IPS-20b (cell line): ENCODE data around the gene PPP1R9B.

Experiments used
- H3K27ac ChIP-seq: one replicate; pipeline ENCODE4 v1.5.1; 2013; ENCODE audit warnings: low read length
- H3K27me3 ChIP-seq: 2 replicates; pipeline ENCODE4 v1.6.1; 2013; ENCODE audit warnings: mild to moderate bottlenecking, low read length, inconsistent platforms; ENCODE audit not compliant: insufficient read depth
- H3K36me3 ChIP-seq: 2 replicates; pipeline ENCODE4 v1.6.1; 2013; ENCODE audit warnings: low read depth, mild to moderate bottlenecking, inconsistent platforms, low read length, moderate library complexity; ENCODE audit not compliant: insufficient read depth
- H3K4me1 ChIP-seq: 2 replicates; pipeline ENCODE4 v1.6.1; 2013; ENCODE audit warnings: mild to moderate bottlenecking, control low read depth, inconsistent platforms, low read length, moderate library complexity; ENCODE audit not compliant: insufficient read depth
- H3K4me3 ChIP-seq: 2 replicates; pipeline ENCODE4 v1.5.1; 2013; ENCODE audit warnings: mild to moderate bottlenecking, low read length, inconsistent platforms
- H3K9ac ChIP-seq: 2 replicates; pipeline ENCODE4 v1.6.1; 2013; ENCODE audit warnings: low read depth, mild to moderate bottlenecking, inconsistent platforms, low read length, moderate library complexity
- H3K9me3 ChIP-seq: 2 replicates; pipeline ENCODE4 v1.6.1; 2013; ENCODE audit warnings: mild to moderate bottlenecking, low read depth, low read length, inconsistent platforms; ENCODE audit not compliant: insufficient read depth

Gene PPP1R9B

DNA sequence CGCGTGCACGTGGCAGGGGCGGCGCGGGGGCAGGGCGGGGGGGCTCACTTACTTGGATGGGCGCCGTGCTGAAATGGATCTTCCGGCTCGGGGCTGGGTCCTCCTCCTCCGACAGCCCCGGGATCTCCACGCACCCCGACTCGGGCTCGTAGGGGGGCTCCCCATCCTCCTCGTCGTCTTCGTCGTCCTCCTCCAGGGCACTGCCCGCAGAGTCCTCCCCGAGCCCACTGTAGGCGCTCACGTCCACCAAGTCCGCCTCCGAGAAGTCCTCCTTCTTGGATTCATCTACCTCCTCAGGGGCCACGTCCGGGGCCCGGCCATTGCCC, 1.4 kb downstream of the PPP1R9B start:
- H3K9ac ChIP-seq: no peak overlapping the region
- H3K9me3 ChIP-seq: no peaks in the 10 kb centered on the region
- H3K4me1 ChIP-seq: peaks cover 12% of the 10 kb centered on the region; the same call in 1 of the 2 replicates
- peaks cover 17% of the 10 kb centered on the region for H3K27me3 ChIP-seq
- H3K4me3 ChIP-seq: peak overlapping the region; percentile 68; the same call in 1 of the 2 replicates
- peaks cover 11% of the 10 kb centered on the region for H3K36me3 ChIP-seq
- H3K27ac ChIP-seq: no peak overlapping the region

DNA sequence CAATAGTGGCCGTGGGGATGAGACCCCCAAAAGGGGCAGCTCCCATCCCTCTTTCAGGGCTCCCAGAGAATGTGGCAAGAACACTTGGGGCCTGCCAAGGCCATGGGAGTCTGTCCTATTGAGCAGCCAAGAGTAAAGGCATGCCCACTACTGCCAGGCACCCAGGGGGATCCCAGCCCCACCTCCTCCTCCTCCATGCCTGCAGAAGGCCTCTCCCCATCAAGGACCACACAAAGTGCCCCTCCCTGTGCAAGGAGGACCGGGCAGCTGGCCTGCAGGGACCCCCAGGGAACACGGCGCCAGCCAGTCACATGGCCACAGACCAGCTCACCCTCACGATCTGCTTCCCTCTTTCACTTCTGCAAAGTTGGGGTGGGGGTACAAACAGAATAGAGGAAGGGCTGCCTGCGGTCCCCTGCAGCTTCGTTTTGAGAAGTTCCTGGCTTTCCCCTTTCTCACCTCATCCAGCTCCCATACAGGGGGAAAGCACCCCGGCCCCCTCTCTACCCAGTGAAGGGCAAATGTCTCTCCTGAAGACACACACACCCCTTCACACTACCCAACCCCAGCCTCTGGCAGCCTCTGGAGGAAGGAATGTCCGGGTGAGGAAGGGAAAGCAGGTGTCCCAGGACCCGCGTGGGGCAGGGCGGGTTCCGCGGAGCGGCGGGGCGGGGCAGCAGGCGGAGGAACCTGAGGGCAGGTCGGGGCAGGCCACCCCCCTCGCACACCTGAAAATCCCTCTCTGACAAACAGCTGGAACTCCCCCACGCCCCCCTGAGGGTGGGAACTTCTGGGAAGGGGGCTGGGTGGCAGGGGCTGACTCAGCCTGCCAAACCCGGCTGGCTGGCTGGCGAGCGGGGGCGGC, 2.0 kb downstream of the PPP1R9B start:
- Histone ChIP-seq H3K4me3 (peak overlapping the region; percentile 56), H3K27ac (no peak overlapping the region), H3K9me3 (no peaks in the 10 kb centered on the region), H3K4me1 (peaks cover 12% of the 10 kb centered on the region; the same call in 1 of the 2 replicates), H3K36me3 (peaks cover 16% of the 10 kb centered on the region), H3K9ac (peak overlapping the region; percentile 32; the same call in 1 of the 2 replicates), H3K27me3 (peaks cover 17% of the 10 kb centered on the region)

DNA sequence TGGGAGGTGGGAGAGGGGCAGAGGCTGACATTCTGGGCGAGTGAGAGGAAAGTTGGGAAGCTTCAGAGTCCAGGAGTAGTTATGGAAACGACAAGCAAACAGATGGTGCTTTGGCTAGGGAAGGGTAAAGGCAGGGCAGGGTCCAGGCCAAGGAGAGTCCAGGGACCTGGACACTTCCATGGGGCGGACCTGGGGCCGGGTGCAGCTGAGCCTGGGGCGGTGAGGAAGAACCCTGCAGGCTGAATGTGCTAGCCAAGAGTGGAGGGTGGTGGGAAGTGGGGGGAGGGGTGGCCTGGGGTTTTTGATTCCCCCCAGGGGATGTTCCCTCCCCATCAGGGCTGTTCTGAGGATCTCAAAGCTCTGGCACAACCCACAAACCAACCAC, 2.6 kb downstream of the PPP1R9B start:
- Histone ChIP-seq H3K9ac (no peak overlapping the region), H3K4me1 (peaks cover 12% of the 10 kb centered on the region; the same call in 1 of the 2 replicates), H3K4me3 (peak overlapping the region; percentile 56), H3K36me3 (peaks cover 20% of the 10 kb centered on the region), H3K9me3 (no peaks in the 10 kb centered on the region), H3K27me3 (peaks cover 17% of the 10 kb centered on the region), H3K27ac (no peak overlapping the region)

DNA sequence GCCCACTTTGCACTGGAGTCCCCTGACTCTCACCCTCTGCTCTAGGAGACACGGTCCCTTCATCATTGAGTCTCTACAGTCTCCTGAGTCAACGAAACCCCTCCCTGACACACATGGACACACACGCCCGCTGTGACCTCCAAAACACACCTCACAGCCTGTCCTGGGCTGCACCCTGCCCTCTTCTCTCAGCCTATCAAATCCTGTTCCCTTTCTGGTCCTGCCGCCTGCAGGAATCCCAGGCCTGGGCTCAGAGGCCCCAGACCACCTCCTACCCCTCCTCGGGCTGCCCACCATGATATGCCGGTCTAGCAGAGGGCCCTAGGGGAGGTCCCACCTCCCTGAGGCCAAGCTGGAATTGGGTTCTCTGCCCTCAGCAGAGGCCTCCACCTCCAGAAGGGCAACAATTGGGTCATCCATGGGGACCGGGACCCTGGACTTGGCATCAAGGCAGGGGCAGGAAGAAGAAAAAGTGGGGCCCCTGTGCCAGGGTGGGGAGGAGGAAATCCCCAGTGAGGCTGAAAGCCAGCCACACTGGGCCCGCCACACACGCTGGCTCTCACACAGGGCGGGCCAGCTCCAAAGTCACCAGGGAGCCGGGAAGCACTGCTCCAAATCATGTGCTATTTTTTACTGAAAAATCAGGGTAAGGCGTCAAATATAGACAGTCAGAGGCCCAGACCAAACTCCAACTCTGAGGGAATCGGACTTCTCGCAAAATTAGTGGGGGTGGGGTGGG, 3.4 kb downstream of the PPP1R9B start:
- H3K27ac ChIP-seq: no peak overlapping the region
- H3K36me3 ChIP-seq: peaks cover 27% of the 10 kb centered on the region
- peaks cover 17% of the 10 kb centered on the region for H3K27me3 ChIP-seq
- H3K9ac ChIP-seq: no peak overlapping the region
- H3K9me3 ChIP-seq: no peaks in the 10 kb centered on the region
- H3K4me3 ChIP-seq: no peak overlapping the region; the same call in 1 of the 2 replicates
- peaks cover 5% of the 10 kb centered on the region; the same call in 1 of the 2 replicates for H3K4me1 ChIP-seq

DNA sequence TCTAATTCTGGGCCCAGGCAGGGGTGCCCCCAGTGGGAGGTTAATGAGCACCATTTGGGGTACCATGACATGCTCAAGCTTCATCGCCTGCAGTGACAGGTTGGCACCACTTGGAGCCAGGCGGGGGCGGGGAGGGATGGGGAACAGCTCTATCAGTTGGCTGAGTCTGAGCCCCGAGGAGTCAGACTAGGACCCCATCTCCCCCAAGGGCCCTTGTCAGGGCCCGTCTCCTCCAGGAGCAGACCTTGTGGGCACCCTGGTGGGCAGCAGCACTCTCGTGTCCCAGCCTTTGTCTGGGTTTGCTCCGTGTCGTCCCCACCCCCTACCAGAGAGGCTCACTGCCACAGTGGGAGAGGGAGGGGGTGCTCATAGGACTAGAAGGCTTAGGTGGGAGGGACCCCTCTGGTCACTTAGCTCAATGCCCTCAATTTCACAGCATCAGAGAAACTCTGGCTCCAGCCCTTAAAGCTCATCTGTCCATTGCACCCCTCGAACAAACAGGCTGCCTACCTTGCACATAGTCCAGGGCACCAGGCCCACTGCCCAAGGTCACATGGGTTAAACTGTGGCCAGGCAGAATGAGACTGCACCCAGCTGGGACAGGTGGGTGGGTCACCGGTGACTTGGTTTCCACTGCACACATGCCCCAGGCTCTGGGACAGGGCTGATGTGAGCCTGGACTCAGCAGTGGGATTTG, 4.1 kb downstream of the PPP1R9B start:
- Histone ChIP-seq H3K36me3 (peaks cover 27% of the 10 kb centered on the region), H3K27me3 (peaks cover 17% of the 10 kb centered on the region), H3K27ac (no peak overlapping the region), H3K9me3 (no peaks in the 10 kb centered on the region), H3K9ac (no peak overlapping the region), H3K4me3 (no peak overlapping the region), H3K4me1 (peaks cover 5% of the 10 kb centered on the region; the same call in 1 of the 2 replicates)

DNA sequence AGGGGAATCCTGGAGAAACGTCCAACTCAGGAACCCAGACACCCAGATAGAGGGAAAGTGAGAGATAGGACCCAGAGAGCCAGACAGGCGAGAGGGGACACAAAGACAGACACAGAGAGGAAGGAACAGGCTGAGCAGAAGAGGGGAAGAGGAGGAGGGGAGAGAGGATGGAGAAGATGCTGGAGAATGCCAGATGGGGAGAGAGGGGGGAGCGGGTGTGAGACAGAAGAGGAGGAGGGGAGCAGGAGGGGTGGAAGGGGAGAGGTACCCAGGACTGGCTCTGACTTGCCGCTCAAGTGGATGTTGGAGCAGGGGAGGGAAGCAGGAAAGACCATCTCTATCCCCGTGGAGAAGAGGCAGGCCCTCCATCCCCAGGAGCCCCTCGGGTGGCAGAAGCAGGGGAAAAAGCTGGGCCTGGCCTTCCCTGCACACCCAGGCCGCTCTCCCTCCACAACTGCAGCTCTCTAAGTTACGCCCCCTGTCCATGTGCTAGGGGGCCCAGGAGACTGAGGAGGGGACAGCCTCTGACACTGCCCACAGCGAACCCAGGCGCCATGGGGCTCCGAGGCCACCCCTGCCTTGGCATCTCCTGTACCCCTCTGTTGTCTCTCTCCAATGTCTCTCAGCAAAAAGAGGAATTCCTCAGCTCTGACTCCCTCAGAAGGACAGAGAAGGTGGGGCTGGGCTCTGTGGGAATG, 4.8 kb downstream of the PPP1R9B start:
- Histone ChIP-seq H3K36me3 (peaks cover 28% of the 10 kb centered on the region), H3K9me3 (no peaks in the 10 kb centered on the region), H3K4me3 (no peak overlapping the region), H3K9ac (no peak overlapping the region), H3K4me1 (peaks cover 5% of the 10 kb centered on the region; the same call in 1 of the 2 replicates), H3K27me3 (peaks cover 17% of the 10 kb centered on the region), H3K27ac (no peak overlapping the region)

DNA sequence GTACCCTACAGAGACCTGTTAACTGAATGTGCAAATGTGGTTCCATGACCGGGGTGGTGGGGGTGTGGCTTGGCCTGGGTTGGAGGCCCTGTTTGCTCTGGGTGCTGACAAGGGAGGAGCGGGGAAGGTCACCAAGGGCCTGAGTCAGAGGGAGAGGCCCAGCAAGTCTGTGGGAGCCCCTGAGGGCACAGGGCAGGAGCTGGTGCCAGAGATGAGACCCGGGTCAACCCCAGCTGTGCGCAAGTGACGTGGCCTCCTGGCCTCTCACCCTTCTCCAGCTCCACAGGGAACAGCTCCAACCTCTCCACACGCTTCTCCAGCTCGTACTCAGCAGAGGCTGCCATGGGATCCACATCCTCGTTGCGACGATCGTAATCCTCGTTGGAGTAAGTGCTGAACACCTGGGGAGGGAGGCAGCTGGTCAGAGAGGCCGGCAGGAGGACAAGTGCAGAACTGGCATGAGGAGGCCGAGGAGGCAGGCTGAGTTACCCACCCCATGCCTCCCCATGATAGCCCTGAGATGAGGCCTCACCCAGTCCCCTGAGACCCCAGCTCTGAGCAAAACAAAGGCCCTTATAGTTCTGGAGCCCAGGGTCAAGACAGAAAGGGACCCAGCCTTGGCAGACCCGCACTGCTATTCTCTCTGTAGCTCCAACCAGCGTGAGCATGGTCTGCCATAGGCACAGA, 5.5 kb downstream of the PPP1R9B start:
- H3K27ac ChIP-seq: no peak overlapping the region
- peaks cover 5% of the 10 kb centered on the region; the same call in 1 of the 2 replicates for H3K4me1 ChIP-seq
- peaks cover 31% of the 10 kb centered on the region for H3K36me3 ChIP-seq
- H3K4me3 ChIP-seq: no peak overlapping the region
- no peak overlapping the region for H3K9ac ChIP-seq
- peaks cover 11% of the 10 kb centered on the region for H3K27me3 ChIP-seq
- no peaks in the 10 kb centered on the region for H3K9me3 ChIP-seq

DNA sequence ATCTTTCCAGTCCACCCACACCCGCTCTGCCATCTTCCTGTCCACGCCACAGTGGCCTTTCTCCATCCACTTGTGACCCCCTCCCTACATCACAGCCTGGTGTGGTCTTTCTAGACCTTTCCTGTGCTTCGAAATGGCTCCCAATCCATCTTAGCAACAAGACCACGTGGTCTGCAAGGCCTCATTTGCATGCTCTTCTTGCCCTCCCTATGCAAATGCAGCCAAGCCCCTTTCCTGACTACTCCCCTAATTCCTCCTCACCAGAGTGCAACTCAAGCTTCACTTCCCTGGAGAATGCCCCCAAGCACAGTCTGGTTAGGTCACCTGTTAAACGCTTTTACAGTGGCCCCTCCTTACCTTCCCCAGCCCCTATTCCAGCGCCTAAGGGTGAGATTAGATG, 6.1 kb downstream of the PPP1R9B start:
- Histone ChIP-seq H3K9me3 (no peaks in the 10 kb centered on the region), H3K27ac (no peak overlapping the region), H3K4me3 (no peak overlapping the region), H3K36me3 (peaks cover 35% of the 10 kb centered on the region), H3K4me1 (peaks cover 5% of the 10 kb centered on the region; the same call in 1 of the 2 replicates), H3K27me3 (peaks cover 4% of the 10 kb centered on the region; the same call in 1 of the 2 replicates), H3K9ac (no peak overlapping the region)

DNA sequence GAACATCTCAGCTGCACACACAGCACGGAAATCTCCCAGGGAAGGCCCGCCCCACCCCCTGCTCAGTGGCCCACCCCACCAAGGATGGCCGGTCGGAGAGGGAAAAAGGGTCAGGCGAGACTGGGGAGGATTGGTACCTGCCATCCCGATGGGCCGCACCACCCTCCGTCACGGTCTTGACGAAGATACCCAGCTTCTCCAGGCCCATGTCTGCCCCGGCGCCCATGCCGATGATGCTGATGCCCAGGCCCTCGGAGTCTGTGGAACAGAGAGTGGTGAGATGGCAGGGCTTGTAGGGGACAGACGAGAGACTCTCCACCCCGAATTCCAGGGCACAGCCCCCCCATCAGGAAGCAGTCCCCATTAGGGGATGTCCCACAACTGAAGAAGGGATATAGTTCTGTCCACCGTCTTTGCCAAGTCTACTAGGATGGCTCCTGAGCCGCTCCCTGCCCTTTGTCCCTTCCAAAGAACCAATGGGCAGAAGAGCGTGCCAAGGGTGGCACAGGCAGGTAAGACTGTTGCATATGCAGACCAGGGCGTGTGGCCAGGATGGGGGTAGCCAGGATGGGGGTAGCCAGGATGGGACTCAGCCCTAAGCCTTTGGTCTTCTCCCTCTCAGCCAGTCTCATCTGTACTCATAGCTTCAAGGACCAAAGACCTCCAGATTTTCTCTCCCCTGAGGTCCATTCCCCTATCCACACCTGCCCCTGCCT, 6.9 kb downstream of the PPP1R9B start:
- Histone ChIP-seq H3K36me3 (peaks cover 43% of the 10 kb centered on the region), H3K27ac (no peak overlapping the region), H3K4me1 (peaks cover 5% of the 10 kb centered on the region; the same call in 1 of the 2 replicates)

DNA sequence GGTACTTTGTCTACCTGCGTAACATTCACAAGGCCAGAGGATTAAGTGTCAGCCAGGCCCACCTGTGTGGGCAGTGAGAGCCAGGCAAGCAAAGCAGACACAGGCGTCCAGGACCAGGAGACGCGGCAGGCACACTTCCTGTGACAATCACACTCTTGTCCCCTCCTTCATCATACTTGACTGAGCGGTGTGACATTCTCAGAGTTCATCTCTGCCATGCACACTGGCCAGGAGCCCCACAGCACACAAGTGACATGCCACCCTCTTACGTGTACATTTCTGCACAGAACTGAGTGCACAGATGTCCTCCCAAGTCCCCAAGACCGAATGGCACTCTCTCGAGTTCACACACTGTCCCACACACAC, 8.7 kb downstream of the PPP1R9B start:
- no peaks in the 10 kb centered on the region for H3K27me3 ChIP-seq
- H3K9me3 ChIP-seq: no peaks in the 10 kb centered on the region
- no peaks in the 10 kb centered on the region; the same call in 1 of the 2 replicates for H3K4me1 ChIP-seq
- H3K9ac ChIP-seq: no peak overlapping the region
- H3K4me3 ChIP-seq: no peak overlapping the region
- no peak overlapping the region for H3K27ac ChIP-seq
- peaks cover 61% of the 10 kb centered on the region for H3K36me3 ChIP-seq

More for the DNA sequence above, 6.9 kb downstream of the PPP1R9B start:
- Histone ChIP-seq H3K9ac (no peak overlapping the region), H3K27me3 (no peaks in the 10 kb centered on the region; the same call in 1 of the 2 replicates), H3K4me3 (no peak overlapping the region), H3K9me3 (no peaks in the 10 kb centered on the region)
